CD1c-positive myeloid dendritic cell (primary cell): ENCODE measurements around the gene SKIDA1.
"Not testable (repeated sequence)": the region's sequence is repeated elsewhere in the genome, so short reads cannot be mapped to it uniquely, and the experiment has no call there.

ENCODE experiments used
- DNase-seq: peaks from one replicate; pipeline ENCODE4 v3.0.0-alpha.2; 2016; ENCODE audit errors: extremely low spot score

The SKIDA1 gene

GRCh38 chr10:21525367-21526187, at the start of gene SKIDA1:
SKIDA1 (minus strand) TSS chr10:21525682; CDS start chr10:21517822, 7,860 bp downstream.
- DNase-seq: peak; percentile 79

DNA sequence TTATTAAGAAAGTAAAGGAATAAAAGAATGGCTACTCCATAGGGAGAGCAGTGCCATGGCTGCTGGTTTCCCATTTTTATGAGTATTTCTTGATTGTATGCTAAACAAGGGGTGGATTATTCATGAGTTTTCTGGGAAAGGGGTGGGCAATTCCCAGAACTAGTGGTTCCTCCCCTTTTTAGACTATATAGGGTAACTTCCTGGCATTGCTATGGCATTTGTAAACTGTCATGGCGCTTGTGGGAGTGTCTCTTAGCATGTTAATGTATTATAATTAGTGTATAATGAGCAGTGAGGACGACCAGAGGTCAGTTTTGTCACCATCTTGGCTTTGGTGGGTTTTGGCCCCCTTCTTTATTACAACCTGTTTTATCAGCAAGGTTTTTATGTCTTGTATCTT, 49.0 kb upstream of the SKIDA1 start:
- DNase-seq: not testable (repeated sequence)

GRCh38 chr10:21572578-21572977, 47.1 kb upstream of the SKIDA1 start:
- no peak for DNase-seq

GRCh38 chr10:21570761-21571521, 45.5 kb upstream of the SKIDA1 start:
- no peak for DNase-seq

GRCh38 chr10:21558984-21559383, 33.5 kb upstream of the SKIDA1 start:
- not testable (repeated sequence) for DNase-seq

- DNase-seq: no peak
Observed at GRCh38 chr10:21556527-21556926, 31.0 kb upstream of the SKIDA1 start.

DNA sequence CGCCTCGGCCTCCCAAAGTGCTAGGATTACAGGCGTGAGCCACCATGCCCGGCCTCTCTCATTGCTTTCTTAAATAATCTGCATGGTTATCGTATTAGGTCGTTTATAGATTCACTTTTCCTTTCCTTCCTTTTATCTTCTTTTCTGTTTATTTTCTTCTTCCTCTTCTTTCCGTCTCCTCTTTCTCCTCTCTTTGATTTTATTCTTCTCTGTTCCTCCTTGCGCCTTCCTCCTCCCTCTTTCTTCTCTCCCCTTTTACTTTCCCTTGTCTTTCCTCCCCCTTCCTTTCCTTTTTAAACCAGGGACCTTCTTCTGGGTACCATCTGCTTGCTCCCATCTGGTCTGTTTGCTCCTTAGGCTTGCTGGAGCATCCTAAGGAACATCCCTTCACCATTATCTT, 27.2 kb upstream of the SKIDA1 start:
- no peak for DNase-seq

GRCh38 chr10:21547246-21547645, 21.8 kb upstream of the SKIDA1 start:
- no peak for DNase-seq

DNA sequence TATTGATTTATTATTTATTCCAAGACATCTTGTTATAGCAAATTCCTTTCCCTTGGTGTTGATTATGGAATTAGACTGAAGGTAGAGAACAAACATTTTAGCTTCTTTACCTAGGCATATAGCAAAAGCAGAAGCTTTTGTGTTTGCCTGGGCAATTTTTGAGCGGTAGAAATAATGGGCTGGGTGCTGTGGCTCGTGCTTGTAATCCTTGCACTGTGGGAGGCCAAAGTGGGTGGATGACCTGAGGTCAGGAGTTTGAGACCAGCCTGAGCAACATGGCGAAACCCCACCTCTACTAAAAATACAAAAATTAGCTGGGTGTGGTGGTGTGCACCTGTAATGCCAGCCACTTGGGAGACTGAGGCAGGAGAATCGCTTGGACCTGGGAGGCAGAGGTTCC, 15.2 kb upstream of the SKIDA1 start:
- not testable (repeated sequence) for DNase-seq

DNA sequence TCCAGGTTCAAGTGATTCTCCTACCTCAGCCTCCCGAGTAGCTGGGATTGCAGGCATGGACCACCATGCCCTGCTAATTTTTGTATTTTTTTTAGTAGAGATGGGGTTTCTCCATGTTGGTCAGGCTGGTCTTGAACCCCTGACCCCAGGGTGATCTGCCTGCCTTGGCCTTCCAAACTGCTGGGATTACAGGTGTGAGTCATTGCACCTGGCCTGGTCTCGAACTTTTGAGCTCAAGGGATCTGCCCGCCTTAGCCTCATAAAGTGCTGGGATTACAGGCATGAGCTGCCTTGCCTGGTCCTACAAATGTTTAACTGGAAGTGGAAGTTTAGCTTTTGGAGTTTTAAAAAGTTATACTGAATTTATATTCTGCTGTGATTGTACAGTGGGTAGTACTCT, 11.4 kb upstream of the SKIDA1 start:
- no peak for DNase-seq

DNA sequence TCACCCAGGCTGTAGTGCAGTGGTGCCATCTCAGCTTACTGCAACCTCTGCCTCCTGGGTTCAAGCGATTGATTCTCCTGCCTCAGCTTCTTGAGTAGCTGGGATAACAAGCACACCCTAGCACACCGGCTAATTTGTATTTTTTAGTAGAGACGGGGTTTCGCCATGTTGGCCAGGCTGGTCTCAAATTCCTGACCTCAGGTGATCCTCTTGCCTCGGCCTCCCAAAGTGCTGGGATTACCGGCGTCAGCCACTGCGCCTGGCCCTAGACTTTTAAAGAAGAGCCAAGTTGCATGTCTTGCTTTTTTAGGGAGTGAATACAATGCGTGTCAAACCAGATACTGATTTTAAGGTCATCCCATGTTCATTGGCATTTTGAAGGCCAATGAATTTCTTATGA, 10.5 kb upstream of the SKIDA1 start:
- DNase-seq: not testable (repeated sequence)

GRCh38 chr10:21535494-21535965, 10.0 kb upstream of the SKIDA1 start:
- DNase-seq: no peak

- peak; percentile 66 for DNase-seq
Observed at GRCh38 chr10:21534604-21535493, 9.4 kb upstream of the SKIDA1 start.

GRCh38 chr10:21534280-21534586, 8.8 kb upstream of the SKIDA1 start:
- DNase-seq: no peak

- peak; percentile 93 for DNase-seq
Observed at GRCh38 chr10:21533467-21534279, 8.2 kb upstream of the SKIDA1 start, which contains the start of gene MLLT10. MLLT10 (plus strand) TSS chr10:21534232; CDS start chr10:21534645, 413 bp downstream.

DNA sequence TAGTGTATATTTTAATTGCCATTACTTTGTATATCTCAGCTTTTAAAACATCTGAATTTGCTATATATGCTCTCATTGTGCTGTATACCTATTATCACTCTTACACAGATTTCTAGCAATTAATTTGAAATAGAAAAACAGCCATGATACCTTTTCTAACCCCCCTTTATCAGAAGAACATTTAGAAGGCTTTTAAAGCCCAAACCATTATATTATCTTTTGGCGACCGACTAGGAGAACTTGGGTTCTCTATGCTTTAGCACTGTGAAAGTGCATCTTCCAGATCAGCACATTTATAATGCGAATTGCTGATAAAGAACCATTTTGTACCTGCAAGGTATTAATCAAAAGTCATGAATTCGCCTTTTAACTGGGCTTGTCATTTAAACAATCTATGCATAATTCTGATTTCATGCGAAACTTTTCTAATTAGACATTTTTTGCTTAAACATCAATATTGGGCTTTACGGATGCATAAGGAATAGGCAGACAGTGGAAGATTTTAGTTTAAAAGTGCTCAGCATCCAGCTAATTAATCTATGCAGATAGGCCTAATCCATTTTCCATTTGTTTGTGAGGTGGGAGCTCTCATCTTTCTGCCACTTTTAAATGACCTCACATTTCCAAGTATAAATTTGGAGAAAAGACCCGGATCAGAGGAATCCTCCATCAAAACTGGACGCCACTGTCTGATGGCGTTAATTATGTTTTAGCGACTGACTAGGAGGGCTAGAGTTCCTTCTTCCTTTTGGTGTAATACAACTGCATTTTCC, 7.4 kb upstream of the SKIDA1 start:
- no peak for DNase-seq

- no peak for DNase-seq
Observed at GRCh38 chr10:21531164-21531563, 5.7 kb upstream of the SKIDA1 start.

- DNase-seq: no peak
Observed at GRCh38 chr10:21530641-21531040, 5.2 kb upstream of the SKIDA1 start.

- no peak for DNase-seq
Observed at GRCh38 chr10:21530168-21530567, 4.7 kb upstream of the SKIDA1 start.
